K562 (cell line): ENCODE results near the gene C1QTNF5. TPM values are rescaled to one million over a fixed set of nuclear protein-coding genes. Genes with fewer than 3 reads are reported as not detected.

ENCODE experiments used
- DACH1 ChIP-seq: fragments of 450-650 bp; IDR thresholded peaks from 2 replicates; pipeline ENCODE4 v1.6.1; 2018; ENCODE audit not compliant: partially characterized antibody
- DNMT1 ChIP-seq: fragments of 450-650 bp; IDR thresholded peaks from 2 replicates; pipeline ENCODE4 v1.6.1; 2016; ENCODE audit warnings: antibody characterized with exemption, mild to moderate bottlenecking
- FOXK1 ChIP-seq: sonication (generic); formaldehyde crosslinking; IDR thresholded peaks from 2 replicates; pipeline ENCODE4 v1.8.0; 2022; ENCODE audit warnings: missing genetic modification reagents, mild to moderate bottlenecking, borderline replicate concordance
- KLF16 ChIP-seq: IDR thresholded peaks from 2 replicates; pipeline ENCODE4 v1.6.1; 2016; ENCODE audit warnings: antibody characterized with exemption
- NFRKB ChIP-seq: fragments of 450-650 bp; IDR thresholded peaks from 2 replicates; pipeline ENCODE4 v1.6.1; 2016; ENCODE audit warnings: low read depth
- NR2C1 ChIP-seq, 2 experiments: fragments of 450-650 bp; IDR thresholded peaks; 2 replicates each; pipeline ENCODE4 v1.6.1; 2017; ENCODE audit warnings: mild to moderate bottlenecking in 2 of 2, antibody characterized with exemption in 1 of 2, inconsistent platforms in 1 of 2, missing compliant biosample characterization in 1 of 2, missing genetic modification characterization in 1 of 2
- PHB2 ChIP-seq: fragments of 450-650 bp; IDR thresholded peaks from 2 replicates; pipeline ENCODE4 v1.6.1; 2017; ENCODE audit warnings: low read depth
- POU5F1 ChIP-seq: fragments of 150-350 bp; IDR thresholded peaks from 2 replicates; pipeline ENCODE4 v1.6.1; 2014; ENCODE audit warnings: borderline replicate concordance, low read length, low read depth, mild to moderate bottlenecking; ENCODE audit not compliant: partially characterized antibody
- RBM14 ChIP-seq: fragments of 200-400 bp; formaldehyde crosslinking; IDR thresholded peaks from 2 replicates; pipeline ENCODE4 v1.6.1; 2018; ENCODE audit warnings: low read depth, mild to moderate bottlenecking, low read length, moderate library complexity, borderline replicate concordance; ENCODE audit not compliant: insufficient read depth
- SAFB ChIP-seq: fragments of 200-400 bp; formaldehyde crosslinking; IDR thresholded peaks from 2 replicates; pipeline ENCODE4 v1.6.1; 2017; ENCODE audit warnings: low read depth, low read length, borderline replicate concordance
- ZNF212 ChIP-seq: fragments of 450-650 bp; formaldehyde crosslinking; IDR thresholded peaks from 2 replicates; pipeline ENCODE4 v1.4.0; 2020; ENCODE audit warnings: mild to moderate bottlenecking
- ZNF232 ChIP-seq: sonication (generic); formaldehyde crosslinking; IDR thresholded peaks from 2 replicates; pipeline ENCODE4 v1.8.0; 2022; ENCODE audit warnings: mild to moderate bottlenecking, missing genetic modification reagents
- ZNF586 ChIP-seq: fragments of 450-650 bp; formaldehyde crosslinking; conservative IDR thresholded peaks from 2 replicates; pipeline ENCODE4 v1.4.0; 2020; ENCODE audit warnings: mild to moderate bottlenecking, moderate library complexity
- ZNF766 ChIP-seq: fragments of 200-800 bp; sonication (Bioruptor generic); conservative IDR thresholded peaks from 2 replicates; pipeline ENCODE4 v1.6.1; 2016; ENCODE audit warnings: missing genetic modification characterization, missing compliant biosample characterization
- polyA plus RNA-seq, 8 experiments: library from polyadenylated mRNA; depleted of rRNA in 4 of 8; stranded (reverse) in 5 of 8; unstranded in 3 of 8; fragments of >200 nt; fragmentation: Nextera tagmentation in 2 of 8; fragmentation: Illumina TruSeq in 1 of 8; extraction: Ambion mirVana in 2 of 8; extraction: Trizol in 1 of 8; gene quantifications; 2 replicates each; pipeline versions ENCODE4 v1.2.1 to v1.2.3, GENCODE V29; 2011 to 2014; ENCODE audit warnings: inconsistent platforms in 1 of 8, missing spikeins in 1 of 8
- total RNA-seq, 7 experiments: library from RNA; depleted of rRNA in 6 of 7; stranded (reverse); fragments of >200 nt in 6 of 7; fragmentation: Illumina TruSeq in 2 of 7; extraction: Trizol in 2 of 7; gene quantifications; 2 replicates each; pipeline versions ENCODE4 v1.2.1 to v1.2.3, GENCODE V29; 2011 to 2021; ENCODE audit warnings: low replicate concordance in 1 of 7
- TF ChIP-seq, protein P1 (sequence below): fragments of 450-650 bp; IDR thresholded peaks from 2 replicates; pipeline ENCODE4 v1.6.1; 2016; ENCODE audit warnings: low read depth
- TF ChIP-seq, protein P2 (sequence below): sonication (generic); formaldehyde crosslinking; IDR thresholded peaks from 2 replicates; pipeline ENCODE4 v1.8.1; 2023; ENCODE audit warnings: missing genetic modification reagents, mild to moderate bottlenecking, borderline replicate concordance

The C1QTNF5 gene
- total and polyA plus RNA-seq, 9 of the 15 experiments (the other 6 are each of a cell fraction or from before 2014, with no cell fraction given): 0.07 to 0.76 (median 0.24) TPM; not detected in 1

DNA sequence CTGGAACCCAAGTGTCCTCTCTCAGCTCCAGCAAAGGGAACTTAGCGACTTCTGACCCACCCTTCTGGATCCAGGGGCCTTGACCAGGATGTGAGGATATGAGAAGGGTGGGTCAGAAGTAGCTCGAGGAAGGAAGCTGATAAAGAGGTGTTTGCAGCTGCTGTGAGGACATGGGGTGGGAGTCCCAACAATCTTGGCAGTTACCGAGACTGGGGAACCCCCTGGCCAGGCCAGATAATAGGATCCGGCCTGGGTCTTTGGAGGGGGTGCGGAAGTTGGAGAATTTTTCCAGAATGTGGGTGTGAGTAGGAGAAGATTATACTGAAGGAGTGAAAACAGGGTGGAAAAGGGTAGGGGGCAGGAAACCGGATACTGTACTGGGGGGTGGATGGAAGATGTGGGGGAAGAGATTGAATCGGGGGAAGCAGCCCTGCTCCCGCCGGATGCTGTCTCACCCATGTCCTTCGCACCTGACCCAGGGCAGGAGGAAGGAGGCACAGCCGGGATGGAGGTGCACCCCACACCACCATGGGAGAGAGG lies 20.9 kb downstream of the C1QTNF5 start (continued):
- TF ChIP-seq, protein P1, sequence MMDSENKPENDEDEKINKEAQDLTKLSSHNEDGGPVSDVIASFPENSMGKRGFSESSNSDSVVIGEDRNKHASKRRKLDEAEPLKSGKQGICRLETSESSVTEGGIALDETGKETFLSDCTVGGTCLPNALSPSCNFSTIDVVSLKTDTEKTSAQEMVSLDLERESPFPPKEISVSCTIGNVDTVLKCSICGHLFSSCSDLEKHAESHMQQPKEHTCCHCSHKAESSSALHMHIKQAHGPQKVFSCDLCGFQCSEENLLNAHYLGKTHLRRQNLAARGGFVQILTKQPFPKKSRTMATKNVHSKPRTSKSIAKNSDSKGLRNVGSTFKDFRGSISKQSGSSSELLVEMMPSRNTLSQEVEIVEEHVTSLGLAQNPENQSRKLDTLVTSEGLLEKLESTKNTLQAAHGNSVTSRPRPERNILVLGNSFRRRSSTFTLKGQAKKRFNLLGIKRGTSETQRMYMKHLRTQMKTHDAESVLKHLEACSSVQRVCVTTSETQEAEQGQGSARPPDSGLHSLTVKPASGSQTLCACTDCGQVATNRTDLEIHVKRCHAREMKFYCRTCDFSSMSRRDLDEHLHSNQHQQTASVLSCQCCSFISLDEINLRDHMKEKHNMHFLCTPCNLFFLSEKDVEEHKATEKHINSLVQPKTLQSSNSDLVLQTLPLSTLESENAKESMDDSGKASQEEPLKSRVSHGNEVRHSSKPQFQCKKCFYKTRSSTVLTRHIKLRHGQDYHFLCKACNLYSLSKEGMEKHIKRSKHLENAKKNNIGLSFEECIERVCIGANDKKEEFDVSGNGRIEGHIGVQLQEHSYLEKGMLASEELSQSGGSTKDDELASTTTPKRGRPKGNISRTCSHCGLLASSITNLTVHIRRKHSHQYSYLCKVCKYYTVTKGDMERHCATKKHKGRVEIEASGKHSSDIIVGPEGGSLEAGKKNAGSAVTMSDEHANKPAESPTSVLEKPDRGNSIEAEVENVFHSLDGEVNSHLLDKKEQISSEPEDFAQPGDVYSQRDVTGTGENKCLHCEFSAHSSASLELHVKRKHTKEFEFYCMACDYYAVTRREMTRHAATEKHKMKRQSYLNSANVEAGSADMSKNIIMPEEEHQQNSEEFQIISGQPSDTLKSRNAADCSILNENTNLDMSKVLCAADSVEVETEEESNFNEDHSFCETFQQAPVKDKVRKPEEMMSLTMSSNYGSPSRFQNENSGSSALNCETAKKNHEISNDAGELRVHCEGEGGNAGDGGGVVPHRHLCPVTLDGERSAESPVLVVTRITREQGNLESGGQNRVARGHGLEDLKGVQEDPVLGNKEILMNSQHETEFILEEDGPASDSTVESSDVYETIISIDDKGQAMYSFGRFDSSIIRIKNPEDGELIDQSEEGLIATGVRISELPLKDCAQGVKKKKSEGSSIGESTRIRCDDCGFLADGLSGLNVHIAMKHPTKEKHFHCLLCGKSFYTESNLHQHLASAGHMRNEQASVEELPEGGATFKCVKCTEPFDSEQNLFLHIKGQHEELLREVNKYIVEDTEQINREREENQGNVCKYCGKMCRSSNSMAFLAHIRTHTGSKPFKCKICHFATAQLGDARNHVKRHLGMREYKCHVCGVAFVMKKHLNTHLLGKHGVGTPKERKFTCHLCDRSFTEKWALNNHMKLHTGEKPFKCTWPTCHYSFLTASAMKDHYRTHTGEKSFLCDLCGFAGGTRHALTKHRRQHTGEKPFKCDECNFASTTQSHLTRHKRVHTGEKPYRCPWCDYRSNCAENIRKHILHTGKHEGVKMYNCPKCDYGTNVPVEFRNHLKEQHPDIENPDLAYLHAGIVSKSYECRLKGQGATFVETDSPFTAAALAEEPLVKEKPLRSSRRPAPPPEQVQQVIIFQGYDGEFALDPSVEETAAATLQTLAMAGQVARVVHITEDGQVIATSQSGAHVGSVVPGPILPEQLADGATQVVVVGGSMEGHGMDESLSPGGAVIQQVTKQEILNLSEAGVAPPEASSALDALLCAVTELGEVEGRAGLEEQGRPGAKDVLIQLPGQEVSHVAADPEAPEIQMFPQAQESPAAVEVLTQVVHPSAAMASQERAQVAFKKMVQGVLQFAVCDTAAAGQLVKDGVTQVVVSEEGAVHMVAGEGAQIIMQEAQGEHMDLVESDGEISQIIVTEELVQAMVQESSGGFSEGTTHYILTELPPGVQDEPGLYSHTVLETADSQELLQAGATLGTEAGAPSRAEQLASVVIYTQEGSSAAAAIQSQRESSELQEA: no peak
- no peak for TF ChIP-seq ZNF586 (CRISPR knock-in tag)
- TF ChIP-seq FOXK1 (CRISPR knock-in tag): no peak
- TF ChIP-seq DNMT1: no peak
- no peak for TF ChIP-seq NFRKB
- no peak for TF ChIP-seq SAFB
- no peak for TF ChIP-seq NR2C1 (IDR thresholded peaks at IDR 0.05)
- no peak for TF ChIP-seq NR2C1 (tag; IDR thresholded peaks at IDR 0.05)
- peak; percentile 21 for TF ChIP-seq DACH1
- no peak for TF ChIP-seq POU5F1
- TF ChIP-seq ZNF232 (CRISPR knock-in tag): no peak
- no peak for TF ChIP-seq ZNF766
- TF ChIP-seq RBM14: no peak
- no peak for TF ChIP-seq ZNF212 (CRISPR knock-in tag)
- TF ChIP-seq KLF16: peak; percentile 77; the same call in 1 of the 2 replicates
- TF ChIP-seq, protein P2, sequence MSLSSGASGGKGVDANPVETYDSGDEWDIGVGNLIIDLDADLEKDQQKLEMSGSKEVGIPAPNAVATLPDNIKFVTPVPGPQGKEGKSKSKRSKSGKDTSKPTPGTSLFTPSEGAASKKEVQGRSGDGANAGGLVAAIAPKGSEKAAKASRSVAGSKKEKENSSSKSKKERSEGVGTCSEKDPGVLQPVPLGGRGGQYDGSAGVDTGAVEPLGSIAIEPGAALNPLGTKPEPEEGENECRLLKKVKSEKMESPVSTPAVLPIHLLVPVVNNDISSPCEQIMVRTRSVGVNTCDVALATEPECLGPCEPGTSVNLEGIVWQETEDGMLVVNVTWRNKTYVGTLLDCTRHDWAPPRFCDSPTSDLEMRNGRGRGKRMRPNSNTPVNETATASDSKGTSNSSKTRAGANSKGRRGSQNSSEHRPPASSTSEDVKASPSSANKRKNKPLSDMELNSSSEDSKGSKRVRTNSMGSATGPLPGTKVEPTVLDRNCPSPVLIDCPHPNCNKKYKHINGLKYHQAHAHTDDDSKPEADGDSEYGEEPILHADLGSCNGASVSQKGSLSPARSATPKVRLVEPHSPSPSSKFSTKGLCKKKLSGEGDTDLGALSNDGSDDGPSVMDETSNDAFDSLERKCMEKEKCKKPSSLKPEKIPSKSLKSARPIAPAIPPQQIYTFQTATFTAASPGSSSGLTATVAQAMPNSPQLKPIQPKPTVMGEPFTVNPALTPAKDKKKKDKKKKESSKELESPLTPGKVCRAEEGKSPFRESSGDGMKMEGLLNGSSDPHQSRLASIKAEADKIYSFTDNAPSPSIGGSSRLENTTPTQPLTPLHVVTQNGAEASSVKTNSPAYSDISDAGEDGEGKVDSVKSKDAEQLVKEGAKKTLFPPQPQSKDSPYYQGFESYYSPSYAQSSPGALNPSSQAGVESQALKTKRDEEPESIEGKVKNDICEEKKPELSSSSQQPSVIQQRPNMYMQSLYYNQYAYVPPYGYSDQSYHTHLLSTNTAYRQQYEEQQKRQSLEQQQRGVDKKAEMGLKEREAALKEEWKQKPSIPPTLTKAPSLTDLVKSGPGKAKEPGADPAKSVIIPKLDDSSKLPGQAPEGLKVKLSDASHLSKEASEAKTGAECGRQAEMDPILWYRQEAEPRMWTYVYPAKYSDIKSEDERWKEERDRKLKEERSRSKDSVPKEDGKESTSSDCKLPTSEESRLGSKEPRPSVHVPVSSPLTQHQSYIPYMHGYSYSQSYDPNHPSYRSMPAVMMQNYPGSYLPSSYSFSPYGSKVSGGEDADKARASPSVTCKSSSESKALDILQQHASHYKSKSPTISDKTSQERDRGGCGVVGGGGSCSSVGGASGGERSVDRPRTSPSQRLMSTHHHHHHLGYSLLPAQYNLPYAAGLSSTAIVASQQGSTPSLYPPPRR (CRISPR knock-in tag): no peak
- peak; percentile 31; the same call in 1 of the 2 replicates for TF ChIP-seq PHB2
